Keratinocyte (primary cell): ENCODE measurements around the gene SH3PXD2A. TPM values are rescaled to one million over a fixed set of nuclear protein-coding genes. Genes with fewer than 3 reads are reported as not detected.

Experiments used
- DNase-seq: peaks from one replicate; pipeline ENCODE4 v3.0.0-alpha.2; 2011; ENCODE audit warnings: low read depth, missing footprints, low spot score
- FAIRE-seq: peaks from 2 replicates; lab custom pipeline; 2011; peaks lifted over from hg19 to GRCh38; lab: Jason Lieb, UNC
- H2AFZ ChIP-seq: 2 replicates; pipeline ENCODE4 v1.6.0; 2012; ENCODE audit warnings: low read length, control low read depth, inconsistent platforms; ENCODE audit not compliant: control insufficient read depth
- H3K27ac ChIP-seq: 2 replicates; pipeline ENCODE4 v1.5.1; 2011; ENCODE audit warnings: low read length; ENCODE audit not compliant: control insufficient read depth, insufficient read depth
- H3K27me3 ChIP-seq: 3 replicates; pipeline ENCODE4 v1.6.0; 2011; ENCODE audit warnings: low read length; ENCODE audit not compliant: control insufficient read depth, insufficient read depth; ENCODE audit errors: extremely low read depth
- H3K36me3 ChIP-seq, 2 experiments: 2 replicates in 1 of 2; 3 replicates in 1 of 2; pipeline ENCODE4 v1.5.1; 2011; ENCODE audit warnings: low read length in 2 of 2, mild to moderate bottlenecking in 1 of 2; ENCODE audit not compliant: control insufficient read depth in 2 of 2, insufficient read depth in 2 of 2; ENCODE audit errors: extremely low read depth in 1 of 2
- H3K4me1 ChIP-seq: 3 replicates; pipeline ENCODE4 v1.5.1; 2011; ENCODE audit warnings: low read length; ENCODE audit not compliant: control insufficient read depth, insufficient read depth; ENCODE audit errors: extremely low read depth
- H3K4me2 ChIP-seq: 3 replicates; pipeline ENCODE4 v1.6.0; 2011; ENCODE audit warnings: low read depth, low read length; ENCODE audit not compliant: control insufficient read depth, insufficient read depth; ENCODE audit errors: extremely low read depth
- H3K4me3 ChIP-seq, 3 experiments: fragments of 200-600 bp in 1 of 3; sonication (generic) in 1 of 3; 2 replicates in 2 of 3; 3 replicates in 1 of 3; pipeline ENCODE4 v1.5.1; 2011 to 2016; ENCODE audit warnings: low read length in 3 of 3, mild to moderate bottlenecking in 3 of 3, control low read depth in 2 of 3, inconsistent platforms in 1 of 3, low read depth in 1 of 3, mixed read lengths in 1 of 3, mixed run types in 1 of 3, moderate library complexity in 1 of 3; ENCODE audit not compliant: control insufficient read depth in 2 of 3, insufficient read depth in 2 of 3; ENCODE audit errors: extremely low read depth in 1 of 3
- H3K79me2 ChIP-seq: 2 replicates; pipeline ENCODE4 v1.6.0; 2012; ENCODE audit warnings: low read length; ENCODE audit not compliant: control insufficient read depth, insufficient read depth
- H3K9ac ChIP-seq: 3 replicates; pipeline ENCODE4 v1.6.0; 2011; ENCODE audit warnings: low read length; ENCODE audit not compliant: control insufficient read depth, insufficient read depth; ENCODE audit errors: extremely low read depth
- H3K9me1 ChIP-seq: 3 replicates; pipeline ENCODE4 v1.6.0; 2011; ENCODE audit warnings: low read length; ENCODE audit not compliant: control insufficient read depth, insufficient read depth; ENCODE audit errors: extremely low read depth
- H3K9me3 ChIP-seq: 2 replicates; pipeline ENCODE4 v1.5.1; 2012; ENCODE audit warnings: low read depth, low read length; ENCODE audit not compliant: control insufficient read depth
- H4K20me1 ChIP-seq: 3 replicates; pipeline ENCODE4 v1.6.0; 2011; ENCODE audit warnings: low read length; ENCODE audit not compliant: control insufficient read depth, insufficient read depth; ENCODE audit errors: extremely low read depth
- CTCF ChIP-seq, 3 experiments: IDR thresholded peaks in 1 of 3; conservative IDR thresholded peaks in 1 of 3; optimal IDR thresholded peaks in 1 of 3; 2 replicates in 2 of 3; 3 replicates in 1 of 3; pipeline versions ENCODE3 to v1.5.1; 2011; ENCODE audit warnings: low read length in 3 of 3, mild to moderate bottlenecking in 3 of 3, moderate library complexity in 2 of 3, control low read depth in 1 of 3, inconsistent platforms in 1 of 3; ENCODE audit not compliant: insufficient read depth in 2 of 3; ENCODE audit errors: extremely low read depth in 1 of 3
- EZH2 ChIP-seq: IDR thresholded peaks from one replicate; pipeline ENCODE4 v1.6.1; 2012; ENCODE audit warnings: inconsistent platforms, mild to moderate bottlenecking, low read length, moderate library complexity
- dilution Hi-C: fragments of 300-500 bp; cut with MboI; formaldehyde crosslinking; loops from one replicate; pipeline ENCODE4 v1.7.0; 2020; ENCODE audit warnings: low sequenced_read_pairs; ENCODE audit not compliant: extremely low pct_ligation_motif_present
- polyA plus RNA-seq, 5 experiments: library from polyadenylated mRNA; depleted of rRNA in 3 of 5; stranded (reverse) in 3 of 5; stranded (forward) in 1 of 5; unstranded in 1 of 5; fragments of >200 nt; gene quantifications; 1 replicate in 1 of 5; 2 replicates in 3 of 5; 3 replicates in 1 of 5; pipeline versions ENCODE4 v1.2.1 to v1.2.3, GENCODE V29; 2011 to 2012; ENCODE audit warnings: missing spikeins in 2 of 5, low read depth in 1 of 5, low replicate concordance in 1 of 5

The SH3PXD2A gene
- polyA plus RNA-seq, 1 donor (not counting 4 experiments of a cell fraction or from before 2014, with no cell fraction given): 33.9 TPM

GRCh38 chr10:103600325-103600724 lies 255.1 kb downstream of the SH3PXD2A start:
- FAIRE-seq: no peak
- Histone ChIP-seq H3K27me3 (no peaks in the 10 kb centered on the region), H4K20me1 (peaks cover 8% of the 10 kb centered on the region)

DNA sequence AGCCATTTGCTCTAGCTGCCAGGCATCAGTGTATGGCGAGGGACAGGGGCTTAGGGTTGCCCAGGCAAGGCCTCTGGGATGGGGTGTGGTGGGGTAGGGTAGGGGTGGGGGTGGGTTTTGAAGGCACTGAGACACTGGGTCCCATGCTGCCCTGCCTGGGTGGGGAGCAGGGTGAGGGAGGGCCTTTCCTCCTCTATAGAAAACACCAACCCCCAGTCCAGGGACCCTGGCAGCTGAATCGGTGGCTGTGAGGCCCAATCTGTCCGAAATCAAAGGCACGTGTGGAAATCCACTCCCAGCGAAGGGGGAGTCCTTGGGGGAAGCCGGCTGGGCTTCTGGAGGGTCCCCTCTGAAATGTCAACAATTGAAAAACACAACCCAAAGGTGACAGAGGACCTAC lies 255.5 kb downstream of the SH3PXD2A start:
- FAIRE-seq (no peak), DNase-seq (no peak)
- Histone ChIP-seq H3K4me1 (no peaks in the 10 kb centered on the region), H3K36me3 (peaks cover 47 to 50% of the 10 kb centered on the region in 2 experiments), H3K9me3 (no peaks in the 10 kb centered on the region), H3K4me2 (no peak overlapping the region), H2AFZ (no peak overlapping the region), H3K9ac (no peak overlapping the region), H3K27ac (no peak overlapping the region), H4K20me1 (peaks cover 8% of the 10 kb centered on the region), H3K4me3 (no peak overlapping the region), H3K79me2 (no peaks in the 10 kb centered on the region), H3K9me1 (no peaks in the 10 kb centered on the region), H3K27me3 (no peaks in the 10 kb centered on the region)
- TF ChIP-seq EZH2 (no peak), CTCF (optimal IDR thresholded peaks at IDR 0.05 in 1 of 3, IDR thresholded peaks at IDR 0.05 in 1 of 3, conservative IDR thresholded peaks at IDR 0.05 in 1 of 3; ENCODE audit: extremely low read depth in 1 of 3, insufficient read depth in 2 of 3, low read length in 3 of 3) (no peak)
- dilution Hi-C loops: no loop called here

More at GRCh38 chr10:103600325-103600724, 255.1 kb downstream of the SH3PXD2A start:
- H3K4me1 ChIP-seq: no peaks in the 10 kb centered on the region
- no peak overlapping the region for H3K9ac ChIP-seq
- DNase-seq: no peak
- no peak overlapping the region for H3K4me2 ChIP-seq
- peaks cover 52 to 55% of the 10 kb centered on the region in 2 experiments for H3K36me3 ChIP-seq
- no peak overlapping the region for H3K4me3 ChIP-seq
- dilution Hi-C loops: no loop called here
- H3K79me2 ChIP-seq: no peaks in the 10 kb centered on the region
- TF ChIP-seq EZH2: no peak
- no peak for TF ChIP-seq CTCF (optimal IDR thresholded peaks at IDR 0.05 in 1 of 3, IDR thresholded peaks at IDR 0.05 in 1 of 3, conservative IDR thresholded peaks at IDR 0.05 in 1 of 3; ENCODE audit: extremely low read depth in 1 of 3, insufficient read depth in 2 of 3, low read length in 3 of 3)
- H2AFZ ChIP-seq: no peak overlapping the region
- no peaks in the 10 kb centered on the region for H3K9me3 ChIP-seq
- no peaks in the 10 kb centered on the region for H3K9me1 ChIP-seq
- no peak overlapping the region for H3K27ac ChIP-seq
